TTC549 (cell line): Measurements from ENCODE around the gene STMP1.
"Not testable (repeated sequence)": the region's sequence is repeated elsewhere in the genome, so short reads cannot be mapped to it uniquely, and the experiment has no call there.

Experiments
- FAIRE-seq: peaks from 2 replicates; lab custom pipeline; 2012; peaks lifted over from hg19 to GRCh38; lab: Jason Lieb, UNC

STMP1 gene

DNA sequence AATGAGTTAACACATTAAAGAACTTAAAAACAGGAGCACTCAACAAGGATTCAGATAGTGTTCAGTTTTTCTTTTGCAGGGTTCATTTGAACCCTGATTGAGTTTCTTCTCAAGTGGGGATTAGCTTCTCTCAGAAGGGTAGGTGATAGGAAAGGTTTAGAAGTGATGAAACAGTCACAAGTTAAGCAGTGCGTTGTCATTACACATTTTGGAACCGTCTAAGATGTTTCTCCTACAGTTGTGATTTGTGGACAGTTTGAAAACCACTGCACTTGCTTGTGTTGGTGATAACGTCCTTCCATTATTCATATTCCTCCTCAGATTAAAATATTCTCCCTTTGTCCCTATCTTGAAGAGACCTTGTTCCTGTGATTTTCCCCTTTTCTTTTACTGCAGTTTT is 2.7 kb downstream of the STMP1 start:
- FAIRE-seq, result no peak

DNA sequence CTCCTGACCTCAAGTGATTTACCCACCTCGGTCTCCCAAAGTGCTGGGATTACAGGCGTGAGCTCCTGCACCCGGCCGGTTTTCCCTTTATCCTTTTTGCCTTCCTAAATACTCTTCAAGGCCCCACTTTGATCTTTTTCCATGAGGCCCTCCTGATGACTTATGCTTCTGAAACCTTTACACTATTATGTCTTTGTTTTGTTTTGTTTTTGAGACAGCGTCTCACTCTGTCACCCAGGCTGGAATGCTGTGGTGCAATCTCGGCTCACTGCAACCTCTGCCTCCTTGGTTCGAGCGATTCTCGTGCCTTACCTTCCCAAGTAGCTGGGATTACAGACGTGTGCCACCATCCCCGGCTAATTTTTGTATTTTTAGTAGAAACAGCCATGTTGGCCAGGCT is 3.8 kb downstream of the STMP1 start:
- FAIRE-seq, result no peak

DNA sequence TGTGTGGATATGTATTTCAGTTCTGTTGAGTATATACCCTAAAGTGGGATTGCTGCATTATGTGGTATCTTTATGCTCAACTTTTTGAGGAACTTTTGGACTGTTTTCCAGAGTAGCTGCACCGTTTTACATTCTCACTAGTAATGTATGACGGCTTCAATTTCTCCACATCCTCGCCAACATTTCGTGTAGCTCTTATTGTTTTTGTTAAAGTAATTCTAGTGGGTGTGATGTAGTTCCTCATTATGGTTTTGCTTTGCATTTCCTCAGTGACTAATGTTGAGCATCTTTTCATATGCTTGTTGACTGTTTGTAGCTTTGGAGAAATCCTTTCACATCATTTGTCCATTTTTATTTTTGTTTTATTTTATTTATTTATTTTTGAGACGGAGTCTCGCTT is 4.5 kb downstream of the STMP1 start:
- no peak for FAIRE-seq

DNA sequence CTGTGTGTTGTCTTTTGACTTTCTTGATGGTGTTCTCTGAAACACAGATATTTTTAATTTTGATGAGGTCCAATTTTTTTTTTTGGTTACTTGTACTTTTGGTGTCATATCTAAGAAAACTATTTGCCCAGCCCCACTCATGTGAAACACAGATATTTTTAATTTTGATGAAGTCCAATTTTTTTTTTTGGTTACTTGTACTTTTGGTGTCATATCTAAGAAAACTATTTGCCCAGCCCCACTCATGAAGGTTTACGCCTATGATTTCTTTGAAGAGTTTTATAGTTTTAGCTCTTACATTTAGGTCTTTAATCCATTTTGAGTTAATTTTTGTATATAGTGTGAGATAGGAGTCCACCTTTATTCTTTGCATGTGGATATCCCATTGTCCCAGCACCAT is 5.3 kb downstream of the STMP1 start:
- not testable (repeated sequence) for FAIRE-seq

DNA sequence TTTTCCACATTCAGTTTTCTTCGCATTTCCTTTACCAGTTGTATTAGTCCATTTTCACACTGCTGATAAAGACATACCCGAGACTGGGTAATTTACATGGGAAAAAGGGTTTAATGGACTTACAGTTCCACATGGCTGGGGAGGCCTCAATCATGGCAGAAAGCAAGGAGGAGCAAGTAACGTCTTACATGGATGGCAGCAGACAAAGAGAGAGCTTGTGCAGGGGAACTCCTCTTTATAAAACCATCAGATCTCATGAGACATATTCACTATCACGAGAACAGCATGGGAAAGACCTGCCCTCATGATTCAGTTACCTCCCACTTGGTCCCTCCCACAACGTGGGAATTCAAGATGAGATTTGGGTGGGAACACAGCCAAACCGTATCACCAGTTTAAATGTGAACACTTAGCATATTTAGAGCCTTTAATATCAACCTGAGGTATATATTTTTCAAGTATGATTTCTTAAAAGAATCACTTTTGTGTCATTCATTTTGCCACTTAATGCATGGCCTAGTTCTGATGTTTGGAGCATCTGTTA is 6.6 kb downstream of the STMP1 start:
- not testable (repeated sequence) for FAIRE-seq

DNA sequence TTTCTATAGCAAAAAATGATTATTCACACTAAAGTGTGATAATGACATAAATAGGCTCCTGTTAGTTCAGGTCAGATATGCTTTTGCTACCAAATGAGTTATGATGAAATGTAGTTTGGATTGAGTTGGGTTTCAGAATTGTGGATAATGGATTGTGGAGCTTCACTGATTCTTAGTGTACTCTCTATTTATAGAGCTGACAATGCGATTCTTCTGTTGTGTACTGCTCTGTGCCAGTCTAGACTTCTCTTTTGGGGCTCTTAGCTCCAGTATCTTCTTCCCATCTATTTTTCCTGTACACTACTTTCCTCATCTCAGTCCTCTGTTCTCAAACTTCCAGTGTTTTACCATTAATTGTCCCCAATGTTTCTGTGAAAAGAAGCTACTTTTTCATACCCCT is 7.5 kb downstream of the STMP1 start:
- no peak for FAIRE-seq

DNA sequence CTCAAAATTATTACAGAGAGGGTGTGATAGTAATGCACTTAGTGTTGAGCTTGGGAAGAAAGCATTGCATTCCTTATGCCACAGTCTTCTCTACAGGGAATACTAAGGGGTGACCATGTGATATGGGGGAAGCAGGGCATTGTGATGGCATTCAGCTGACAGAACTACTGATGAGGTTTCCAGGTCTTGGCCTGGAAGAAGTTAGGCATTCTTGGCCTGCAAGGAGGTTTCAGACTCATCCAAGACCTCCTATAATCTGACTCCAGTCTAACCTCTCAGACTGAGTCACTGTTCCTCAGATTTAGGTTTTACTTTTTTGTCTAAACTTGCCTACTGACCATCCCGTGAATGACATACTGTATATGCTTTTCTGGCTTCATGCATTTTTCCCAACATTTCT is 7.9 kb downstream of the STMP1 start:
- FAIRE-seq, result no peak

DNA sequence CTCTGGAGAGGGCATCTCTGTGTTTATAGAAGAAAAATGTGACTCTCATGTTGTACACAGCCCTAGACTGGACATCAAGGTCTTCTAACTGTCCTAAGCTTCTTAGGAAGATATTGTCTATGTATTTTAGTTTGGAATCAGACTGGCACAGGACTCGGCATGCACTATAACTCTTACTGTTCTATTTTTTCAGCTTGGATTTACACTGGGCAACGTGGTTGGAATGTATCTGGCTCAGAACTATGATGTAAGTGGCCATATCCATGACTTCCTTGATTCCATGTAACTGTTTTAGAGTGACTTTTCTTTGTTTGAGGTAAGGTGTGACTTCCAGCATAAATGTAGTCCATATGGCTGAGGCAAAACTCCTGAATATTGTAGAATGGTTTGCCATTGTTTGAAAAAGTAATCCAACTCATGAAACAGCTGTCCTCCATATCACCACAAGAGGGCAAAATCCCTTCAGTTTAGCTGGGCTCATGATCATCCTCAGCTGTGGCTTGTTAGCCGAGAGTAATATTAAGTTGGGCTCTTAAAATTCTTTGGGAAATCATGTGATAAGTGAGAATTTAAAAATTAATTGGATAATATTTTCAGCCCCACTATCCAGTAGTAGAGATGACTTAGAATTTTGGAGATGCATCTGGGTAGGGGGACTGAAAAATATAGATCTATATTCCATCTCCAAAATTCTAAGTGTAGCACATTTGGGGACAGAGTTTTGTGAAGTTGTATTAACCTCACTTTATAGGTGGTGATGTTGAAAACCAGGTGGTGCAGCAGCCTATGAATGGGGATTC is 10.4 kb downstream of the STMP1 start:
- FAIRE-seq, result peak; percentile 58

DNA sequence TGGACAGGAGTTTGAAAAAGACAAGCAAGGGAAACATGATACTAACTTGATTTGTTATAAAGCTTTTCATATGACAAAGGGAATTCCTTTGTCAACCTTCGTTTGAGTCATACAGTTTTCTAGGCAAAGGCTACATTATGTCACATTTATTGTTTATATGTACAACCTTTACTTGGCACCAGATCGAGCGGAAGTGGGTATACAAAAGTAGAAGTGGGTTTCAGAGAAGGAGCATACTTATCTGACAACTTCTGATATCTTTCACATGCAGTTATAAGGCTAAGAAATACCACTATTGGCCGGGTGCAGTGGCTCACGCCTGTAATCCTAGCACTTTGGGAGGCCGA is 11.0 kb downstream of the STMP1 start:
- FAIRE-seq, result no peak

DNA sequence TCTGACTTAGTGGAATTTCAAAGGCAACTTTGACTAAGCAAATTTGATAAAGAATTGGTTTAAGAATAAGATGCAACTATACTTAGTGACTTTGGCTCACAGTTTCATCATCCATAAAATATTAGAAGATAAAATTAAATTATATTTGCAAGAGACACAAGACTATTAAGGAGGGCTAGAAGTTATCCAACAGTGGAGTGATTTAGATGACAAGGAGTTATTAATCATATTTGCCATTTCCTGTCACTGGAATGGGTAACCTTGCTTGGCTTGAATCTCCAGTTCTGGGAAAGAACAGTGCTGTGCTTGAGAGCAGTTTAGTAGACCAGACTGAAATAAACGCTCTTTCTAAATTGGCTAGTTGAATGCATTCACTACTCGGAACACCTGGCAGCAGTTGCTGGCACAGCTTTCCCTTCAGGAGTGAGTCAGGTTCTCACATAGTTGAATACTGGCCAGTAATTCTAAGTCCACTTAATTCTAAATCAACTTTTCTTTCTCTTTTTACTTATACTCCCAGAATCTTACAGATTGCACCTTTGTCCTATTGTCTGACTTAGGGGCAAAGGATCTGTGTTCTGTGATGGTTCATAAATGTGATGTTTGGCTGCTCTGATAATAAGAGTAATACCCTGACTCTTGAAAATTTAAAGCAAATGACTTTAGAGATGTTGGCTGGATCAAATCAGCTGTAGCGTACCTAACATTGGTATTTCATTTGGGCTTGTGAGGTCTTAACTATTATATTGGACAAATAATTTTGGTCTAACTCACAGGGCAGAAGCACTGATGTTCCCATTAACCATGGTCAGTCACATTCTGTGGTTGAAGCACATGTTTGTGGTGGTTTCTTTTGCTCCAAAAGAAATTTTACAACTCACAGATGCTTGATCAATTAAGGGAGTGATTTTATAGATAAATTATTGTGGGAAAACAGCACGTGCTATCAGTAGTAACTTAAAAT is 16.6 kb downstream of the STMP1 start:
- FAIRE-seq, result no peak

DNA sequence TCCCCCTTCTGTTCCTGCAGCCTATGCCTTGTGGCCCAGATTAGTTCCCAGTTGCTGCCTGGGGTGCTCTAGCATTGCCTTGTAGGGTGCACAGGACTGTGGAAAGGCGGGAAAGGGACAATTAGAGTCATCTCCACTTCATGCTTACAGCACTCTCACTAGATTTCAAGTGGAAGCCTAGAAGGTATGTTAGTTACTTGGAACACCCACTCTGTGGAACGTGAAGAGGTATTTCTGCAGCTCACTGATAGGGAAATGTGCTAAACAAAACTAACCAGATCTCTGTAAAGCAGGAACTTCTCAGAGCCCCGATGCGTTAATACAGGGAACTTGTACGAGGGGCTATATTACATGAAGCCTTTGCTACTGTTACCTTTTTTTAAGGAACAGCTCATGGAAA is 19.4 kb downstream of the STMP1 start:
- FAIRE-seq, result no peak

DNA sequence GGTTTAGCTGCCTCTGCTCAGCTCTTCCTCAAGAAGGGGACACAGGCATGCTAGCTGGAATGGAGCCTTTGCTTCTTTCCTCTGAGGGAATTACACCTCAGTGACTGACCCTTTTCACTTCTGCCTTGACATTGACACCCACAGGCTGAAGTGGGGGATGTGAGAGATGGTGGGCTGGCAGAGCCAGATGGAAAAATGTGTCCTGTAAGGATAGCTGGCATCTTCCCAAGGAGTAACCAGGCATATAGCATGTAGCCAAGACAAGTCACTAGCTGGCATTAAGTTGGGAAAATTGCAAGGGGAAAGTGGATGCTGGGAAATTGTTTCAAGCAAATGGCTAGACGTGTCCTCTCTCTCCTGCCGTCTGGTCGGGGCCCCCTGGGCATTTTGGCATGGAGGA is 19.9 kb downstream of the STMP1 start:
- no peak for FAIRE-seq

DNA sequence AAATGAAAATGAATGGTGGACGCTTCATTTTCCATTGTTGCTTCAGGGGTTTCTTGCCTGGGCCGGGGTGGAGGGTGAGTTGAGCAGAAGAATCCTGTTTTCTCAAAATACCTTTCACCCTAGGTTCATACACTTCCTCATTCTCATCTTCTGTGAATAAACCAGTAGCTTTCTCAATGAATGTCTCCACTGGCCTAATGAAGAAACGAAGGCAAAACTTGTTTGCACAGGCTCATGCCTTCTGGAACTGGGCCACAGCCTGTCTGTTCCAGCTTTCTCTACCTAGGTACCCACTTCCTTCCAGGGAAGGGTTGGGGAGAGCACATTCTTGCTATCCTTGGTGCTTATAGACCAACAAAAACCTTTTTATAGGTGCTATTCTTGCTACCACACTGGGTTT is 21.3 kb downstream of the STMP1 start:
- no peak for FAIRE-seq

DNA sequence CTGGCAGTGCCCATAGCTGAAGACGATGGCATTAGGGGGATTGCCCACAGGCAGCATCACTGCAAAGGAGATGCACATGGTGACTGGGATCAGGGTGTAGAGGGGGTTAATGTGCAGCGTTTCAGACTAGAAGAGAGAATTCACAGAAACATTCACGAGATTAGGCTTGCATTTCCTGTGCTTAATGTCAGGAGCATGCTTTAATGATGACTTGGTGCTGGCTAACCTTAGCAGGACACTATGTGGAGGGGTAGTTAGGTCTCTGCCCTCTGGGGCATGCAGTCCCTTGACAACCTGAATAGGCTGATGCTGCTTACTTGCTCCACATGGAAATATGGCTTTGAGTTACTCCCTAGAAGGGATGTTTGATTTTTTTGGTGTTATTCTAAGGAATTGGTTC is 21.8 kb downstream of the STMP1 start:
- no peak for FAIRE-seq

DNA sequence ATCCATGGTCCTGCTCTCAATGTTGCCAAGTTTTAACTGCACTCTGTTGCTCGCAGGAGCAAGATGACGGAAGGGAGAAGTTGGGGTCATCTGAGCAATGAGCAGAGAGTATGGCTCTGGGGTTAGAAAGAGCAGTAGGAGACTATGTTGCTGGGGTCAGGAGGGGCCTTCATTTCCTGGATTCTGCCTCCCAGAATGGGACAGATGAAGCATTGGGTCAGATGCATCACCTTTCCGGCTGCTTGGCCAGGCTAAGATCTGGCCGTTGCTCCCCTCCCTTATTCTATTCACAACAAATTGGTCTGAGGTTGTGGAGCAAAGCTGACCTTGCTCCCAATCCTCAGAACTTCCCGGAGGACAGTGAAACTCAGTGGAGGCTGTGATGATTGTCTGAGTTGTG is 22.4 kb downstream of the STMP1 start:
- no peak for FAIRE-seq

DNA sequence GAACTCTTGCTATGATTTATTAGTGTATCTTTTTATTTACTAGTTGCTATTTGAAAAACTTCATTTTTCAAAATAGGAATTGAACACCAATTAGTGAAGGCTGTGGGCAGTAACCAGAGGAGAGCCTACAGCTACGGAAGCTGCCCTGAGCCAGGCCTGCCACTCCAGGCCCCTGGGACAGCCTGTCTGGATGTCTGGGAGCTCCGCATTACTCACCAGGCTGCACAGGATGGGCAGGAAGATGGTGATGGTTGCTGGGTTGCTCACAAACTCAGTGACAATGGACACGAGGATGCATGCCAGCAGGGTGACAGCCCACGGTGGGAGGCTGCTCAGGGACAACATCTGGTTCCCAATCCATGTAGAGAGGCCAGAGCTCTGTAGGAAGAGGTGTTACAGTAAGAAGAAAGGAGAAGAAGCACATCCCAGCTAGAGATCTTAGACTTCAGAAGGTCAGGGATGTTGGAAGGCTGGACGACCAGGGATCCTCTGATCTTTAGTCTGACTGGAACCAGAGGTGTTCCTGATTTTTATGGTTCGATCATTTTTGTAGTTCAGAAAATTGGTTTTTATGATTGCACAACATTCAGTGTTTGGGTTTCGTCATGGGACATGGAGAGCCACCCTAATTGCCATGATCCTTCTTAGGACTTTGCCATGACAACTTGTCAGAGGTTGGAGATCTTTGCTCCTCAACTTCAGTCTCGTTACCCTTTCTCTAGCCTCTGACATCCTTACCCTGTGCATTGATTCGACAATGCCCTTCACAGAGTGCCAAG is 23.2 kb downstream of the STMP1 start:
- no peak for FAIRE-seq

DNA sequence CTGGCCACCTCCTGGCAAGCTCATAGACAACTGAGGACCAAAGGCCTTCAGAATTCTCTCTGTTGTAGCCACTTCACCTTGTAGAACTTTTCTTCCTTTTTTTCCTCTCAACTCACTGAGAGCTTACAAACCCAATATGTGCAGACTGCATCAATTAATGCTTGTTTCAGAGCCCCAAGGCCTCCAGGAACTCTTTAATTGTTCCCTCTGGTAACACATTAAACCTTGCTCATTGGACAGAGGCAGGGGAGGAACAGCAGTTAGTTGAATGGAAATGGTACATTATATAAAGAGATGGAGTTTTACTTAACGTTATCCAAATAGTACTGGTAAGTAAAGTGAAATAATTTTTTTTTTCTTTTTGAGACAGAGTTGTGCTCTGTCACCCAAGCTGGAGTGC is 25.2 kb downstream of the STMP1 start:
- no peak for FAIRE-seq

DNA sequence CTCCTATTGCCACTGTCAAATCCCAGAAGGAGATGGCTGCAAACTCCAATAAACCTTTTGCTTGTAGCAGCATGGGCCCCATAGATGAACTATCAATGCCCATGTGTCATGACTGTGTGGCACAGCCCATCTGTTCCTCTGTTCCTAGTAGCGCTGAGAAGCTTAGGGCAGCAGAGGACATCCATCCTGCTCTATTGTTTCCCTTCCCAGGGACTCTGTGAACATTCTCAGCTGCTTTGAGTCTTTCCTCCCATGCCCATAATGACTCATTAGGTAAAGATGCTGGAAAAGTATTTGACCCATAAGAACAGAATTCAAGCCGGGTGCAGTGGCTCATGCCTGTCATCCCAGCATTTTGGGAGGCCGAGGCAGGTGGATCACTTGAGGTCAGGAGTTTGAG is 28.3 kb downstream of the STMP1 start:
- FAIRE-seq, result no peak

DNA sequence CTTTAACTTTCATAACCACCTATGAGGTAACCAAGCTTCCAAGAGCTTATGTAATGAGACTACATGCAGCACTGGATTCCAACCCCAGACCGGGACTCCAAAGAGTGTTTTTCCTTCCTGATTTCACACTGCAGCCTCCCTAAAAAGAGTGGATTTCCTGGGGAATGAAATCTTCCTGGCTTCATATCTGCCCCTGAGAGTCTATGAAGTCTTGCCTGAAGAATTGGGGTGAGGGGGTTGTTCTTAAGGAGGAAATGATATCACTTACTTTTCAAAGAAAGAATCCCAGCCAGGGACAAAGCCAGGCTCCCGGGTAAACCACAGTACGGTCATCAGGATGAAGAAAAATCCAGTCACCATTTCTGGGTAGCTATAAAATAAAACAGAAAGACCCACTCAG is 29.7 kb downstream of the STMP1 start:
- no peak for FAIRE-seq

DNA sequence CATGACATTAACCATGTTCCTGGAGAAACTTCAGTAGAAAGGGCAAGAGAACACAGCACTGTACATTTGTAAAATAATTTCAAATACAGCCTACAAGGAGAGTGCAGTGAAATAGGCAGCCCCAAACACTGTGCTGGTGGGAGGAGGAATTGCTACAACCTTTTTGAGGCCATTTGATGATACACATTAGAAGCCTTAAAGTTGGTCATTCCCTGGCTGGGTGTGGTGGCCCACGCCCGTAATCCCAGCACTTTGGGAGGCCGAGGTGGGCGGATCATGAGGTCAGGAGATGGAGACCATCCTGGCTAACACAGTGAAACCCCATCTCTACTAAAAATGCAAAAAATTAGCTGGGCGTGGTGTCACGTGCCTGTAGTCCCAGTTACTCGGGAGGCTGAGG is 30.3 kb downstream of the STMP1 start:
- FAIRE-seq, result not testable (repeated sequence)

DNA sequence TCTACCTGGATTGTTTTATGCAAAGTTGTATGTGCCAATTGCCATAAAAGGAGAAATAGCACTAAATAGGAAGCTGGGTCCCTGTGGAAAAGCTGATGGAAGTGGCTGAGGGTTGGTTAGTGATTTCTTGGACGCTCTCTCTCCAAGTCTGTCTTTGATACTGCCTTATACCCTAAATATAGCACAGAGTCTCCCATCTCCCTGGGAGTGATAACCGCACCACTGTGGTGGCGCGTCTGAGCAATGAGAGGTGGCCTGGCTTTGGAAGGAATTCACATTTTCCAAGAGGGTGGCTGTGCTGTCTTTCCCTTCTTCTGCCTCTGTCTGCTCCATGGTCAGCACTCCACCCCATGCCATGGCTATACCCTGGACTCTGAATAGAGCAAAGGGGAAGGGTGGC is 31.2 kb downstream of the STMP1 start:
- no peak for FAIRE-seq

DNA sequence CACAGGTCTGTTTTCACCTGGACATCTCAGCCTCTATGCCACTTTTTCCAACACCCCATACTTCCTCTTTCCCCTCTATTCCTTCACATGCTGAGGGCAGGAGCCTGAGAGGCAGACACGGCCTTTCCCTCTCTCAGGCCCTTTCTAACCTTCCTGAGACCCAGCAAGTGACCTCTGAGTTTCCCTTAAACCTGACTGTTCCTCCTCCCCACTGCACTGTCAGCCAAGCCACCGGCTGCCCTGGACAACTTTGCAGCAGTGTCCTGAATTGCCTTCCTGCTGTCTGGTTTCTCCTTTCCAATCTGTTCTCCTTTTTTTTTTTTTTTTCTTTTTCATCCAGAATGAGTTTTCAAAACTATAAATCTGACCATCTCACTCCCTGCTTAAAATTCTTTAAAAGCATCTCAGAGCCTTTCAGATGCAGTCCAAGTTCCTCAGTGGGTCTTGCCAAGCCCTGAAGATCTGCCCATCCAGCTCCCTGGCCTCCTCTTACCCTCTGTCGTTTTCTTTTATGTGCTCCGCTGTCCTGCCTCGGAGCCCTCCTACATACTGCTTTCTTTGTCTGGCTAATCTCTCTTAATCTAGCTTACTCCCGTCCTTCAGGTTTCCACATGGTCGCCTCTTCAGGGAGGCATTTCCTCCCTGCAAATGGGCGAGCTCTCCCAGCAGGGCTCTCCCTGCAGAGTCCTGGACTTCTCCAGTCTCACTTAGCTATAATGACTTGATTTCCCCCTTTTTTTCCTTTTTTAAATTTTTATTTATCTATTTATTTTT is 35.1 kb downstream of the STMP1 start:
- no peak for FAIRE-seq
